ENCODE measurements around the gene IQCE.
"Not testable (repeated sequence)": the region's sequence is repeated elsewhere in the genome, so short reads cannot be mapped to it uniquely, and the experiment has no call there.

Gene IQCE

GRCh38 chr7:2576742-2577491, 18.1 kb downstream of the IQCE start:
- DNase-seq (ENCODE audit: low read depth, low spot score): no peak

- no peak for DNase-seq (ENCODE audit: low read depth, low spot score)
Observed at GRCh38 chr7:2577914-2578680, 19.3 kb downstream of the IQCE start.

GRCh38 chr7:2580636-2581035, 21.9 kb downstream of the IQCE start:
- no peak for DNase-seq (ENCODE audit: low read depth, low spot score)

- no peak for DNase-seq (ENCODE audit: low read depth, low spot score)
Observed at GRCh38 chr7:2582006-2582735, 23.4 kb downstream of the IQCE start.

- no peak for DNase-seq (ENCODE audit: low read depth, low spot score)
Observed at GRCh38 chr7:2583798-2584580, 25.2 kb downstream of the IQCE start.

- DNase-seq (ENCODE audit: low read depth, low spot score): no peak
Observed at GRCh38 chr7:2585446-2585845, 26.7 kb downstream of the IQCE start.

- no peak for DNase-seq (ENCODE audit: low read depth, low spot score)
Observed at GRCh38 chr7:2586326-2587020, 27.7 kb downstream of the IQCE start.

GRCh38 chr7:2587134-2587533, 28.4 kb downstream of the IQCE start:
- DNase-seq (ENCODE audit: low read depth, low spot score): no peak

- no peak for DNase-seq (ENCODE audit: low read depth, low spot score)
Observed at GRCh38 chr7:2587778-2588177, 29.0 kb downstream of the IQCE start.

- DNase-seq (ENCODE audit: low read depth, low spot score): no peak
Observed at GRCh38 chr7:2589341-2589740, 30.6 kb downstream of the IQCE start.

GRCh38 chr7:2589941-2590340, 31.2 kb downstream of the IQCE start:
- DNase-seq (ENCODE audit: low read depth, low spot score): not testable (repeated sequence)

- no peak for DNase-seq (ENCODE audit: low read depth, low spot score)
Observed at GRCh38 chr7:2592375-2592865, 33.6 kb downstream of the IQCE start.

- no peak for DNase-seq (ENCODE audit: low read depth, low spot score)
Observed at GRCh38 chr7:2593036-2593727, 34.4 kb downstream of the IQCE start.

- no peak for DNase-seq (ENCODE audit: low read depth, low spot score)
Observed at GRCh38 chr7:2594599-2594998, 35.8 kb downstream of the IQCE start.

- no peak for DNase-seq (ENCODE audit: low read depth, low spot score)
Observed at GRCh38 chr7:2595258-2595860, 36.6 kb downstream of the IQCE start.

- no peak for DNase-seq (ENCODE audit: low read depth, low spot score)
Observed at GRCh38 chr7:2596464-2597272, 37.9 kb downstream of the IQCE start.

- DNase-seq (ENCODE audit: low read depth, low spot score): no peak
Observed at GRCh38 chr7:2597273-2597640, 38.5 kb downstream of the IQCE start.

- no peak for DNase-seq (ENCODE audit: low read depth, low spot score)
Observed at GRCh38 chr7:2598154-2598823, 39.5 kb downstream of the IQCE start.
